OCI-LY1 (cell line): Measurements from ENCODE around the gene NT5C3A.

Experiments
- EZH2 ChIP-seq: fragments of 200-600 bp; sonication (generic), shearing (Covaris generic); IDR thresholded peaks from 2 replicates; pipeline ENCODE4 v1.8.0; 2017; ENCODE audit warnings: borderline replicate concordance, mixed run types, mild to moderate bottlenecking, antibody characterized with exemption, low read length, moderate library complexity, mixed read lengths
- TF ChIP-seq, protein P1 (sequence below): fragments of 200-600 bp; sonication (generic), shearing (Covaris generic); IDR thresholded peaks from 2 replicates; pipeline ENCODE4 v1.5.1; 2017; ENCODE audit warnings: mild to moderate bottlenecking, antibody characterized with exemption, low read length, moderate library complexity, mixed read lengths

DNA sequence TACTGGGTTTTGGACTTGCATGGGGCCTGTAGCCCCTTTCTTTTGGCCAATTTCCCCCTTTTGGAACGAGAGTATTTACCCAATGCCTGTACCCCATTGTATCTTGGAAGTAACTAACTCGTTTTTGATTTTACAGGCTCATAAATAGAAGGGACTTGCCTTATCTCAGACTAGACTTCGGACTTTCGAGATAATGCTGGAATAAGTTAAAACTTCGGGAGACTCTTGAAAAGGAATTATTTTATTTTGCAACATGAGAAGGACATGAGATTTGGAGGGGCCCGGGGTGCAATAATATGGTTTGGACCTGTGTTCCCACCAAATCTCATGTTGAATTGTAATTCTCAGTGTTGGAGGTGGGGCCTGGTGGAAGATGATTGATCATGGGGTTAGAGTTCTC is 8.3 kb upstream of the NT5C3A start:
- TF ChIP-seq, protein P1, sequence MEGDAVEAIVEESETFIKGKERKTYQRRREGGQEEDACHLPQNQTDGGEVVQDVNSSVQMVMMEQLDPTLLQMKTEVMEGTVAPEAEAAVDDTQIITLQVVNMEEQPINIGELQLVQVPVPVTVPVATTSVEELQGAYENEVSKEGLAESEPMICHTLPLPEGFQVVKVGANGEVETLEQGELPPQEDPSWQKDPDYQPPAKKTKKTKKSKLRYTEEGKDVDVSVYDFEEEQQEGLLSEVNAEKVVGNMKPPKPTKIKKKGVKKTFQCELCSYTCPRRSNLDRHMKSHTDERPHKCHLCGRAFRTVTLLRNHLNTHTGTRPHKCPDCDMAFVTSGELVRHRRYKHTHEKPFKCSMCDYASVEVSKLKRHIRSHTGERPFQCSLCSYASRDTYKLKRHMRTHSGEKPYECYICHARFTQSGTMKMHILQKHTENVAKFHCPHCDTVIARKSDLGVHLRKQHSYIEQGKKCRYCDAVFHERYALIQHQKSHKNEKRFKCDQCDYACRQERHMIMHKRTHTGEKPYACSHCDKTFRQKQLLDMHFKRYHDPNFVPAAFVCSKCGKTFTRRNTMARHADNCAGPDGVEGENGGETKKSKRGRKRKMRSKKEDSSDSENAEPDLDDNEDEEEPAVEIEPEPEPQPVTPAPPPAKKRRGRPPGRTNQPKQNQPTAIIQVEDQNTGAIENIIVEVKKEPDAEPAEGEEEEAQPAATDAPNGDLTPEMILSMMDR = no peak
- TF ChIP-seq EZH2 = no peak
